ENCODE data around the gene NDST1. TPM values are rescaled to one million over a fixed set of nuclear protein-coding genes. Genes with fewer than 3 reads are reported as not detected.

The NDST1 gene
- total RNA-seq, 6 donors from 2014 or later, result 81.7 to 265 (median 166) TPM

GRCh38 chr5:150484964-150485692 is 22.8 kb upstream of the NDST1 start:
- Histone ChIP-seq H3K36me3 (no peaks in the 10 kb centered on the region), H3K9me3 (no peaks in the 10 kb centered on the region), H3K27ac (peak overlapping the region; percentile 94 to 99 (median 98)), H3K4me1 (peaks cover 32 to 47% (median 42%) of the 10 kb centered on the region in 4 donors), H3K4me3 (peak overlapping the region; percentile 78 to 90 (median 88)), H3K27me3 (no peaks in the 10 kb centered on the region)
- WGBS, 2 donors, result 14 to 17% methylated on average over 15 to 28 of the region's 28 CpGs
- ATAC-seq (ENCODE audit: low FRiP score in 2 of 2), result no peak
- DNase-seq, result no peak
- no peak for TF ChIP-seq POLR2AphosphoS5 (IDR thresholded peaks at IDR 0.05)
- TF ChIP-seq POLR2A (IDR thresholded peaks at IDR 0.05), result no peak
- TF ChIP-seq EP300 (IDR thresholded peaks at IDR 0.05), result no peak
- TF ChIP-seq, protein P1, sequence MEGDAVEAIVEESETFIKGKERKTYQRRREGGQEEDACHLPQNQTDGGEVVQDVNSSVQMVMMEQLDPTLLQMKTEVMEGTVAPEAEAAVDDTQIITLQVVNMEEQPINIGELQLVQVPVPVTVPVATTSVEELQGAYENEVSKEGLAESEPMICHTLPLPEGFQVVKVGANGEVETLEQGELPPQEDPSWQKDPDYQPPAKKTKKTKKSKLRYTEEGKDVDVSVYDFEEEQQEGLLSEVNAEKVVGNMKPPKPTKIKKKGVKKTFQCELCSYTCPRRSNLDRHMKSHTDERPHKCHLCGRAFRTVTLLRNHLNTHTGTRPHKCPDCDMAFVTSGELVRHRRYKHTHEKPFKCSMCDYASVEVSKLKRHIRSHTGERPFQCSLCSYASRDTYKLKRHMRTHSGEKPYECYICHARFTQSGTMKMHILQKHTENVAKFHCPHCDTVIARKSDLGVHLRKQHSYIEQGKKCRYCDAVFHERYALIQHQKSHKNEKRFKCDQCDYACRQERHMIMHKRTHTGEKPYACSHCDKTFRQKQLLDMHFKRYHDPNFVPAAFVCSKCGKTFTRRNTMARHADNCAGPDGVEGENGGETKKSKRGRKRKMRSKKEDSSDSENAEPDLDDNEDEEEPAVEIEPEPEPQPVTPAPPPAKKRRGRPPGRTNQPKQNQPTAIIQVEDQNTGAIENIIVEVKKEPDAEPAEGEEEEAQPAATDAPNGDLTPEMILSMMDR (IDR thresholded peaks at IDR 0.05), result no peak

- WGBS, 2 donors, result 5% methylated on average over 10 of the region's 90 CpGs; no CpG with 5 or more reads in 1 of the 2 donors
Measured at GRCh38 chr5:150485693-150486401, 22.1 kb upstream of the NDST1 start.

DNA sequence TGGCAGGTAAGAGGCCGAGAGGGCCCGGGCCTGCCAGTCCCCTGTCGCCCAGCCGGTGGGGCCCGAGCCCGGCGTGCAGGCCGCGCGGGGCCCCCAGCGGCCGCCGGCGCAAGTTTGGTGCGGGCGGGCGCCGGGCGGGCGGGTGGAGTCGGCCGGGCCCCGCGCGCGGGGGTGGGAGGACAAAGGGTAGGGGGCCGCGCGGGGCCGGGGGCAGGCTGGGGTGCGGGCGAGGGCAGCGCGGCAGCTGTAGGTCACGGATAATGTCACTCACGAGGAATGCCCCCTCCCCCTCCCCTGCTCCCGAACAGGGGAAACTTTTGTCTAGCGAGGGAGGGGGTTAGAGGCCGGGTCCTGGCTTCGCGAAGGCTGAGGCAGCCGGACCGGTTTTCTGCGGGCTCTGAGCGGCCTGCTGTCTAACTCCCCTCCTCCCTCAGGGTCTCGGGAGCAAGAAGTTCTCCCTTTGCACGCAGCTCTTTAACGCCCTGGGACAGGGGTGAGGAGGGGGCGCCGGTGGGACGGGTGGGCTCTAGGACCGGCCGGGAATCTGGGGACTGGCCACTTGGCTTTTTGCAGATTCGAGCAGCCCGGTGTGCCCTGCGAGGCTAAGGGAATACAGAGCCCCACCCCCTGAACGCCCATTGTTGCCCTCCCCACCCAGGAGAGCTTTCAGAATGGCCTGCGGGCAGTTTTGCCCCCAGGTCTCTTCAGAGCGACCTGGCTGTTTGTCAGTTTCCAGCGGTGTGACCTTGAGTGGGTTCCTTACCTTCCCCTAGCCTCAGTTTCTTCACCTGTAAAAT is 21.3 kb upstream of the NDST1 start:
- no peaks in the 10 kb centered on the region for H3K36me3 ChIP-seq
- peaks cover 47 to 61% (median 57%) of the 10 kb centered on the region in 4 donors for H3K4me1 ChIP-seq
- ATAC-seq (ENCODE audit: low FRiP score in 2 of 2), result peak; percentile 37 to 44
- H3K9me3 ChIP-seq, result no peaks in the 10 kb centered on the region
- H3K27ac ChIP-seq, result peak overlapping the region; percentile 94 to 99 (median 98)
- peak overlapping the region; percentile 78 to 90 (median 88) for H3K4me3 ChIP-seq
- no peak for TF ChIP-seq EP300 (IDR thresholded peaks at IDR 0.05)
- TF ChIP-seq, protein P1 (IDR thresholded peaks at IDR 0.05), result peak in 4 of 6 experiments; percentile 4 to 56 (median 29)
- TF ChIP-seq POLR2A (IDR thresholded peaks at IDR 0.05), result peak in 1 of 4 donors; percentile 19
- TF ChIP-seq POLR2AphosphoS5 (IDR thresholded peaks at IDR 0.05), result peak in 1 of 2 donors; percentile 15
- DNase-seq, result peak in 1 of 2 donors; percentile 80
- no peaks in the 10 kb centered on the region for H3K27me3 ChIP-seq
- WGBS, 2 donors, result 3 to 8% methylated on average over 2 to 25 of the region's 60 CpGs

More at GRCh38 chr5:150485693-150486401, 22.1 kb upstream of the NDST1 start:
- Histone ChIP-seq H3K4me1 (peaks cover 40 to 54% (median 50%) of the 10 kb centered on the region in 4 donors), H3K9me3 (no peaks in the 10 kb centered on the region), H3K27ac (peak overlapping the region; percentile 94 to 99 (median 98)), H3K4me3 (peak overlapping the region; percentile 78 to 90 (median 88)), H3K36me3 (no peaks in the 10 kb centered on the region), H3K27me3 (no peaks in the 10 kb centered on the region)
- DNase-seq, result peak; percentile 62 to 92
- peak in 1 of 2 donors; percentile 78 for ATAC-seq (ENCODE audit: low FRiP score in 2 of 2)
- TF ChIP-seq POLR2AphosphoS5 (IDR thresholded peaks at IDR 0.05) (peak; percentile 45 to 63), EP300 (IDR thresholded peaks at IDR 0.05) (no peak), POLR2A (IDR thresholded peaks at IDR 0.05) (peak in 2 of 4 donors; percentile 33 to 53)
- TF ChIP-seq, protein P1 (IDR thresholded peaks at IDR 0.05), result no peak

DNA sequence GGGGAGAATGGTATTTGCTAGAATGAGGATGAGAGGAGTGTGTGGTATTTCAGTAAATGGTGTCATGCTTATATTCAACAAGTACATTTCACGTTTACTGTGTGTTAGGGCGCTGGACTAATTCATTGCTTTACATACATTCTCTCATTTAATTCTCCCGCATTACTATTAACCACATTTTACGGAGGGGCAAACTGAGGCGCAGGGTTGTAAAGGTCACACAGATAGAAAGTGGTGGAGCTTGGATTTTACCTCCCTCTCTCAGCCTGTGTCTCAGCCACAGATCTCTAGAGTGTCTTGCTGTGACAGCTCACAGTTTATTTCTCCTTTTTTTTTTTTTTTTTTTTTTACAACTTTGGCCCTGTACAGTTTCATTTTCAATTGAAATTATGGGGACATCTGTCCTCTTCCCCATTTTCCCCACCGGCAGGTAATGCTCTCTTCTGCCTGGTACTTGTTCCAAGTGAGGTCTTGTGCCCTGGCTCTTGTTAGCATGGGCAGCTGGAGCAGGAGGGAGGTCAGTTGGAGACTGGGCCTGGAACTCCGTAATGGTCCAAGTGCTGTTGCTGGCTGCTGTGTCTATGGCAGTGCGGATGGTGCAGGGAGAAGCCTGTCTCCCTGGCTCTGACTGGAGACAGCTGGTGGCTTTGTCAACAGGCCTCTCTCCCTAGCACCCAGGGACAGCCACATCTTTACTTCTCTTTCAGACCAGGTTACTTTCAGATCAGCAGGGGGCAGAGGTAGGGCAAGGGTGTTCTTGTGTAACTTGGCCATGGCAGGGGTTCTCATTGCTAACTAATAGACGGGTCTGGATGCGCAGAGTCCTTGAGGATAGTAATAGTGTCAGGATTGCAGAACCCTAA is 20.5 kb upstream of the NDST1 start:
- Histone ChIP-seq H3K27ac (peak overlapping the region; percentile 94 to 99 (median 98)), H3K4me1 (peaks cover 55 to 68% (median 65%) of the 10 kb centered on the region in 4 donors), H3K4me3 (peak overlapping the region; percentile 51 to 90 (median 82)), H3K27me3 (no peaks in the 10 kb centered on the region), H3K36me3 (no peaks in the 10 kb centered on the region), H3K9me3 (no peaks in the 10 kb centered on the region)
- peak in 1 of 2 donors; percentile 71 for DNase-seq
- 33 to 40% methylated on average over 10 of the region's 10 CpGs for WGBS, 2 donors
- ATAC-seq (ENCODE audit: low FRiP score in 2 of 2), result peak; percentile 8 to 25
- peak in 1 of 2 donors; percentile 49 for TF ChIP-seq POLR2AphosphoS5 (IDR thresholded peaks at IDR 0.05)
- TF ChIP-seq, protein P1 (IDR thresholded peaks at IDR 0.05), result peak in 1 of 6 experiments; percentile 27
- peak in 1 of 4 donors; percentile 18 for TF ChIP-seq POLR2A (IDR thresholded peaks at IDR 0.05)
- TF ChIP-seq EP300 (IDR thresholded peaks at IDR 0.05), result no peak
